Stimulated activated CD8-positive, alpha-beta memory T cell treated with anti-CD3 and anti-CD28 coated beads, Interleukin-2, amount 100 ng/mL, for 1 hour (primary cell): Measurements from ENCODE around the gene BPIFA2.

ENCODE experiments used
- DNase-seq, 2 donors: peaks; one replicate each; pipeline ENCODE4 v3.0.0-alpha.2; 2020; ENCODE audit warnings: low read depth in 2 of 2

Gene BPIFA2

DNA sequence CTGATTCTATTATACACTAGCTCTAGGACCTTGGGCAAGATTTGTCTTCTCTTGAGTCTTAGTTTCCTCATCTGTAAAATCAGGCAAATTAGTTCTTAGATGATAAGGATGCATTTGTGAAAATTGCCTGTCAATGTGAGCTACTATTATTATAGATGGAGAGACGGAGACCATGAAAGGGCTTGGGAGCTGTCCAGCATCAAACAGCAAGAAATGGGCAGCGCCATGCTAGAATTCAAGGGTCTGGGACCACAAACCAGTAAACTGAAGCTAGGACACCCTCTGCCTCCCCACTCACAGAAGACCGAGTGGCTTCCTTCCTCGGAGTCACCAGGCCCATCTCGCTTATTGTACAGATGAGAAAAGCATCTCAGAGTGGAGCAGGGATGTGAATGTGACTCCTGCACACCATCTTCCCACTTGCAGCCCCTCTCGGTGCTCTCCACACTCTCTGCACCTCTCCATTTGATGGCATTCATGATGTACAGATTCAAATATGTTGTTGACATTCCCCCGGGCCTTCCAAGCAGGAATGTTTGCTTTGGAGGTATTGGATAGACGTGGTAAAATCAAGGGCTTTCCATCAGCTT lies 25.0 kb downstream of the BPIFA2 start:
- no peak for DNase-seq

DNA sequence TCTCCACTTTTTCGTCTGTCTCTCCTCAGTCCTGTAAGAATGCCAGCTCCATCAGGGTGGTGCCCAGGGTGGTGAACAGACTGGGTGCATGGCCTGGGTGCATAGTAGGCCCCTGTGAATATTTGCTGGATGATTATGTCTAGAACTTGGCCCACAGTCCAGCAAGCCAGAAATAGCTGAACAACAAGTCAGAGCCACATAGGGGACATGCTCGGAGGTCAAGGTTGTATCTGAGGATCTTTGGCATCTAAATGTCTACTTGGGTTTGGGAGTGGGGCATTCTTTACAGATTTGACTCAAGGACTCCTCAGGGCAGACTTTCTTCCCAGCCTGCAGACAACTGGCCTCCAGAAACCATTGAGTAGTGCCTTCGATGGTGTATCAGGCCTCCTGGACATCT lies 31.1 kb downstream of the BPIFA2 start:
- no peak for DNase-seq

- no peak for DNase-seq
Observed at GRCh38 chr20:33202451-33202850, 34.5 kb downstream of the BPIFA2 start.

GRCh38 chr20:33203444-33203843 lies 35.5 kb downstream of the BPIFA2 start:
- DNase-seq: no peak

DNA sequence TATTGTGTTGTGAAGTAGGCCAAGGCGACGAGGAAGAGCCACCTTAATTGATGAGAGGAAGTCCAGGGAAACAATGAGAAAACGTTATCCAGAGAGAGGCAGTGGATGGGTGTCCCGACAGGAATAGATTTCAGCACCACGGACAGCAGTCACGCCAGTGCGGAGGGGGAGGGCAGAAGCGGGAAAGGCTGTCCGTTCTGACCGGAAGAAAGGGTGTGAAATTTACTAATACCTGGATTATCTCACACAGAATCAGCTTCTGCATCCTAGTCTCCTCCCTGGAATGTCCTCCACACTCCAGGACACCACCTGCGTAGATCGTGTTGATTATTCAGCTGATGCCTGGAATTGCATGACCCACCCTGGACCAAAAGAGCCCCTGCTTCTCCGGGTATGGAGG lies 41.8 kb downstream of the BPIFA2 start:
- DNase-seq: no peak

GRCh38 chr20:33210371-33210770 lies 42.4 kb downstream of the BPIFA2 start:
- DNase-seq: no peak

GRCh38 chr20:33211817-33212424 lies 44.0 kb downstream of the BPIFA2 start:
- DNase-seq: no peak

- no peak for DNase-seq
Observed at GRCh38 chr20:33217052-33217451, 49.1 kb downstream of the BPIFA2 start, which contains the start of gene BPIFA3. Gene BPIFA3, plus strand, starts transcription at chr20:33217352. Its CDS starts 185 bp downstream, at chr20:33217537.

DNA sequence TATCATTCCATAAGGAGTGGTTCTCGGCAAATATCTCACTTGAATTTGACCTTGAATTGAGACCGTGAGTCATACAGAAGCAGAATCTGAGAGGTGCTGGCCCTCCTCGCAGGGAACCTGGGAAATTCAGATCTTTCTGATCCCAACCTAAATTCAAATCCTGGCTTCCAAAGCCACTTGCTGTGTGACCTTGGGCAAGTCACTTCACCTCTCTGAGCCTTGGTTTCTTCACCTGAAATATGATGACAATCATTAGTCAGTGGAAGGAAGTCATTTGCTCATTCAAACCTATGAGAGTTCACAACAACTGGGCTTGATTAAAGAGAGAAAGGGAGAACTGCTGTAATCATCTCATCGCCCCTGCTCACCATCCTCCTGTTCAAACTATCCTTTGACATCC lies 56.4 kb downstream of the BPIFA2 start:
- DNase-seq: no peak

DNA sequence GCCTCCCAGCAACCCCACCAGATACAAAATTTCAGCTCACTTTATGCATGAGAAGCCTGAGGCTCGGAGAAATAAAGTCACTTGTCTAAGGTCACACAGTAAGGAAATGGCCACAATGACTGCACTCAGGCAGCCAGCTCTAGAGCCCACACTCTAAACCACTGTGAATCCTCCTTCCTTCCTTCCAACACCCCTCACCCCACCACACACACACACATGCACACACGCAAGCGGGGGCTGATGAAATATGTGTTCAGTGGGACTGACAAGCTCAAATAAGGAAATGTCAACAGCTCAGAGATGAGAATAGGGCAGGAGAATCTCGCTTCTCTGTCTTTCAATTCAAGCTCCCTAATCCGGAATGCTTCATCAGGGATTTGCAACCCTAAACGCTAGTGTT lies 61.9 kb downstream of the BPIFA2 start:
- DNase-seq: no peak
